Activated effector memory CD4-positive, alpha-beta T cell treated with anti-CD3 and anti-CD28 coated beads, Interleukin-2, amount 50 U/mL, for 16 hours (primary cell): ENCODE data around the gene KRT38.
"Not testable (repeated sequence)": the region's sequence is repeated elsewhere in the genome, so short reads cannot be mapped to it uniquely, and the experiment has no call there.

Experiments used
- DNase-seq: peaks from one replicate; pipeline ENCODE4 v3.0.0-alpha.2; 2020

The KRT38 gene

GRCh38 chr17:41457676-41458075 lies 16.9 kb upstream of the KRT38 start:
- DNase-seq = no peak

DNA sequence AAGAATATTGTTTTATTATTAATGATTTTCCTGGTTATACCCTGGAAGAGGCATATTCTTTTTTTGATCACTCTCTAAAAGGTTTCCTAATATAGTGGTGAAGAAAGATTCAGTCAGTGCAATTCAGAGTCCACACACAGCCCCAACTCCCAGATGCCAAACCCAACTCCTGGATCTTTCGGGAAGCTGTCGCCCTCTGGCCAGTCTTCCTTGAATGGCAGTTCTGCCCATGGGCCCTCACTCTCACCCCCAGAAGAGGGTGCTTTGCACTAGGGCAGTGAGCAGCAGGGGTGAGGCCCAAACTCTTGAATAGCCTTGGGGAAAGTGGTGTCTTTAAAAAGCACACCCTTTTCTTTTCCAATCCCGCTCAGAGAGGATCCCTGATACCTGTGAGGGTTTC lies 15.4 kb upstream of the KRT38 start:
- no peak for DNase-seq

DNA sequence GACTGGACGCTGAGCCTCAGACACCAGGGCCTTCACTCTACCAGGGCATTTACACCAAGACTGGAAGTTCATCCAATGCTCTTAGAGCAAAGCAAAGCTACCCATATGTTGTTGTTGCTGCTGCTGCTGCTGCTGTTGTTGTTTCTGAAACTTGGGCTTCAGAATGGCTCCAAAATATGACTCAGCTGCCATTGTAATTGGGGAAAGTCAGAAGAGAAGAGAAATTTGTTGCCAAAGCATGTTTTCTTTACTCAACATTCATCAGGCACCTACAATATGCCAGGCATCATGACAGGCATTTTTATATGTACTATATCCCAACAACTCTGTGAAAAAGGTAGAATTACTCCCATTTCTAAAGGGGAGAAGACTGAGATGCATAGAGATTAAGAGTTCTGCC lies 14.5 kb upstream of the KRT38 start:
- DNase-seq = no peak

DNA sequence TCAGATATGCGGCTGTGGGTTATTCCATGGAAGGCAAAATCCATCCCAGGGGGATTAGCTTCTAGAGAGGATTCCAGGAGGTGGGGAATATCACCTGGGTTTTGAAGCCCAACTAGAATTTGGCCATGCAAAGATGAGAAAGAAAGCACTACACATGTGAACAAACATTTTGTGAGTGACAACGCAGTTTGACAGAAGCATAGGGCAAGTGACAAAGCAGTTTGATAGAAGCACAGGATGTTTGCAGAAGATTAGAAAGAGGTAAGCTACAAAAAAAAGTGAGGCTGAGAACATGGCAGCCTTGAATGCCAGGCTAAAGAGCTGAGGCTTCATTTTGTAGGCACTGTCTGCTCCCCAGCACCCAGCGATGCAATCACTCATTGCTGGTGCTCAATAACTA lies 12.3 kb upstream of the KRT38 start:
- DNase-seq = no peak

GRCh38 chr17:41452281-41452680 lies 11.5 kb upstream of the KRT38 start:
- DNase-seq = no peak

DNA sequence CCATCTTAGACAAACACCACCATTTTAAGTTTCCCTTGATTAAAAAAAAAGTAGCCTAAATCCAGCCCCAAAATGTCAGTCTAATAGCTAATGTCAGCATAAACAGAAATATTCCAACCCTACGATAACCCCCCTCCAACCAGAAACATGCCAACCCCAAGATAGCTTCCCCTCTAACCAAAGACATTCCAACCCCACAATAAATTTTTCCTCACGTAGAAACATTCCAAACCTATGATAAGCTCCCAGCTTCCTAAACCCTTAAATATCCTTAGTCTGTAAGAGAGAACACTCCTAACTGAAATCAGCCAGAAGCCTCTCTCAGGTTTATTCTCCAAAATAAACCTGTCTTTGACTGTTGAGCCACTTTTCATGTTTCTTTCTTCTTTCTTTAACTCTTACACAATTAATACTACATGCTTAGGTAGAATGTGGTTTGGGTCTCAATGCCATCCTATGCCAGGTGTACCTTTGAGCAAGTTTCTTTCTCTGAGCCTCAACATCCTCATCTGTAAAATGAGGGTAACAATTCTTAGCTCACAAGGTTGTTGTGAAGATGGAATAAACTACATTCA lies 10.5 kb upstream of the KRT38 start:
- no peak for DNase-seq

DNA sequence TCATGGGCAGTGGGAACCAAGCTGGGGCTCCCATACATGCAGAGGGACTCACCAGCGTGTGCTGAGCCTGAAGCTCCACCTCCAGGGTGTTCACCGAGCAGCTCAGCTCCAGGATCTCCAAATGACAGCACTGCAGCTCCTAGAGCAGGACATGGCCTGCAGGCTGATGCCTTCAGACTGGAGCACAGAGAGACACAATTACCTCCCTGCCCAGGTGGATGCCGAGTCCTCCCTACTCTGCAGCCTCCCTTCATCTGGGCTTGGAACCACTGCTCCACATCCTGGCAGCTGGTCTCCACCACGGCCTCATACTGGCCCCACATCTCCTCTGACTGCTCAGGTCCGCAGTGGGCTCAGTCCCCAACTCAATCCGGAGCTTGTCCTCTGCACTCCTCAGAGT lies 8.2 kb upstream of the KRT38 start:
- no peak for DNase-seq

DNA sequence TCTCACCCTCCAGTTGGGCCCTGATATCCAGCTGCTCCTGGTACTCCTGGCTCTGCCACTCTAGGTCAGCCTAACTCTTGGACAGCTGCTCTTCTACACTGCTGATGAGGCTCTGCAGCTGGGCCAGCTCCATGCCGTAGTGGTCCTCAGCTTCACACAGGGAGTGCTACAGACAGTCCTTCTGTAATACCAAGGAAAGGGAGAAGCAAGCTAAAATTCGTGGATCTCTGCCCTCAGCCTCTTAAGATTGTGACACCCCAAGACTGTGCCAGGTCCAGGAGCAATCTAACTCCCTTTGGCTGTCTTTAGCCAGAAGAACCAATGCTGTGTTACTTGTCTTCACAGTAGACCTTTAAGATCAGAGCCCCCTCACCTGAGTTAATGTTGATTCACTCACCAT lies 7.7 kb upstream of the KRT38 start:
- no peak for DNase-seq

DNA sequence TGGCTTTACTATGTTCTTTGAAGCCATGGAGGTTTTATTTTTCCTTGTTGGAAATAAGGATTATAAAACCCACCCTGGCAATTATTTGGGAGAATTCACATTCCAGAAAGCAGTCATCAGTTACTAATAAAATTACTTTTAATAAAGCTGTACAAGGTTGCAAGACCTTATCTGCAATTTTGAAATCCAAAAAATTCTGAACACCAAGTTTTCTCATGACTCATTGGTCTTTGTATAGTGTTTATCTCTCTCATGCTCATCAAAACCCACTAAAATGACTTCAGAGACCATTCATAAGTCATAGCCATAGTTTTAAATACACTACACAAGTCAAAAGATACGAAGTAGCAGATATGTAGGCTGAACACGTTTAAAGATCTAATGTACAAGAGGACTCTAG lies 6.0 kb upstream of the KRT38 start:
- no peak for DNase-seq

DNA sequence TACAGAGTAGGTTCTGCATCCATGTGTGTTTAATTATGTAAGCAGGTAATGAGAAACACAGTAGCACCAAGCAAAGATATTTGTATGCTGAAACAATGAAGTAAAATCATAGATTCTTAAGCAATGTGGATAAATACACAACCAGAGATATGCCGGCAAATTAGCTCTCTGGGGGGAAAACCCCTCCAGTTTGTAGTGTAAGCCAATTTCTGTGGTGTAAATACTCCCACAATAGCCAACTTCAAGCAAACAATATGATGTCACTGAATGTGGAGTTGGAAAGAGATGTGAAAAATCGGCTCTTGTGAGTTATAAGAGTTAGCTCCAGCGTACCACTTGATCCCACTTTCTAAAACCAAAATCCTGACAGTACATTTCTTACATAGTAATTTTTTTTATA lies 3.9 kb upstream of the KRT38 start:
- DNase-seq = no peak

GRCh38 chr17:41444186-41444585 lies 3.4 kb upstream of the KRT38 start:
- DNase-seq = no peak

DNA sequence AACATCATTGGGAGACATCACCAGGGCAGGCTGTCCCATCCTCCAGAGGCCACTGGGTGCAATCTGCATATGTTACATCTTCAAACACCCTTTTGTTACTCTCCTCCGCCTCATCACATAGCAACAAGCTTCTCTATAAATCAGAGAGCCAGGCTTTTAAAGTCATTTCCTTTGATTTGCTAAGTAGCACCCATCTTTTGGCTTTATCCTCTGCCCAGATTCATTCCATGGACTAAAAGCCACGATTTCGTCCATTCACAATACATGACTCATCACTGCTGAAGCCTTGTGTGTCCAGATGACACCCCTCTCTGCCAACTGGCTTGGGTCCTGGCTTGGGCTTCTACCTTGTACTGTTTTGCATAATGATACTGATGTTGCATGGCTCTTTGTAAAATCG lies 2.0 kb upstream of the KRT38 start:
- no peak for DNase-seq

GRCh38 chr17:41439375-41439774 lies 1.4 kb downstream of the KRT38 start:
- DNase-seq = no peak

DNA sequence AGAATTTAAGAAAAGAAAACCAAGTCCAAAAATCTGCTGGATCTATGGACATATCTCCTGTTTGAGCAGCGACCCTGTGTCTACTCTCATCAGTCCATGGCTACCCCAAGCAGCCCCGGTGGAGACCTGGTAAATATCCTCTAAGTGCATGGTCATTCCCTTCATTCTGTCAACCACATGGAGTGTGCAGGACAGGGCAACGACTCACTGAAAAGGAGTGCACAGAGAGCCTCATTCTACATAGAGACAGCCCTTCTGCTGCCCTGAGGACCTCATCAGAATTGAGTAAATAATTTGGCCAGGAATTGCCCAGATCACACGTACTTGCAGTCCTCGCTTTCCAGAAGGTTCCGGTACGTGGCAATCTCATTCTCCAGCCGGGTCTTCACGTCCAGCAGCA lies 3.0 kb downstream of the KRT38 start:
- DNase-seq = no peak

DNA sequence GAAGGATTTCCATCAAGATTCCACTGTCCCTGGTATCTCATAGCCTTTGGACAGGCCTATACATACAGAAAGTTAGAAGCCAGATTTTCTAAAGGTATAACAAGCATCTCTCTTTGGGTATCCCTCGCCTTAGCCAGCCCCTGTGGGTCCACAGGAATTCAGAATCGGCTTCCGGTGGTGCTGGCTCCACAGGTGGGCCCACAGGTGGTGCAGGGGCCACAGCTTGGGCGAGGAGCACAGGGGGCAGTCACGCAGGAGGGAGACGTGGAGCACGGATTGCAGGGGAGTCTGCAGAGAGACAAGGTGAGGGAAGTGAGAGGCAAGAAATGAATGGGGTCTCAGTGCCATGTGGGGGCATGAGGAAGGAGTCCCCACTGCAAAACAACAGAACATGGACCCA lies 3.5 kb downstream of the KRT38 start:
- no peak for DNase-seq

GRCh38 chr17:41434415-41434814 lies 6.4 kb downstream of the KRT38 start:
- DNase-seq = no peak

- DNase-seq = no peak
Observed at GRCh38 chr17:41434005-41434404, 6.8 kb downstream of the KRT38 start.

DNA sequence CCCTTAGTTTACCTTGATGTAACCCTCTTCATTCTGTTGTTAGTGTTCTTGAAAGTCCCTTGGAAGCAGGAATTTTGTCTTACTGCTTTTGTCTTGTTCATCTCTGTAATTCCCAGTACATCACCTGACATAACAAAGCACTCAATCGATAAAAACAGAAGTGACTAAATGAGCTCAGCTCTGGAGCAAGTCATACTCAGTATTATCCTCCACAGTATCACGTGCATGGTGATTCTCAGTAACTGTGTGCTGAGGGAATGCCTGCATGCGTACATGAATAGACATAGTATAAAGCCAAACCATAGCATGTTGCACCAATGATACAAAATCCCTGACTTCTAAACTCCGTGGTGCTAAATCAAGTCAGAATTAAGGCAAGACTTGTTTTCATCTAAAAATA lies 7.2 kb downstream of the KRT38 start:
- no peak for DNase-seq

DNA sequence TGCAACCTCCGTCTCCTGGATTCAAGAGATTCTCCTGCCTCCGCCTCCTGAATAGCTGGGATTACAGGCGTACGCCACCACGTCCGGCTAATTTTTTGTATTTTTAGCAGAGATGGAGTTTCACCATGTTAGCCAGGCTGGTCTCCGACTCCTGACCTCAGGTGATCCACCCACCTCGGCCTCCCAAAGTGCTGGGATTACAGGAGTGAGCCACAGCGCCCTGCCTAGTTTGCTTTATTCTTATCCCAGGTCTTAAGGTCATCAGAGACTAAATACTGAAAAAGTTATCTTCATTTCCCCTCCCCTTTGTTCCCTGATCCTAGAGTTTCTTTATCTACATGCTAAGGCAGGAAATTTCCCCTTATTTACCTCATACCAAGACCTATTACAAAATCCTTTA lies 10.4 kb downstream of the KRT38 start:
- DNase-seq = not testable (repeated sequence)

DNA sequence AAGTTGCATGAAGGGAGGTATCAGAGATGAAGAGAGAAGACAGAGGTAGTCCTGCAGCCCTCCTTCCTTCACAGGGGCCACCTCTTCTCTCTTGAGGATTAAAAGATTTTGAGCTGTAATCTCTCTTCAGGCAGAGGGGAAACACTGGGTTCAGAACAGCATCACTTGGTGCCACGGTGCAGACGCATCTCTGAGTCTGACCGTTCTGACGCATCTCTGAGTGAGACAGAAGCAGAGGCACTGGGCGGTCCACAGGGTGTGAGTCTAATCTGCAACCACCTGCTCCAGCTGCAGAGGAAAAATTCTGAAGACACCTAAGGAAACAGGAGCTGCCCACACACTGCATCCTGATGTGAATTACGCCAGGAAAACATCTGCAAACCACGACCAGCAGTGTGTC lies 11.1 kb downstream of the KRT38 start:
- no peak for DNase-seq

DNA sequence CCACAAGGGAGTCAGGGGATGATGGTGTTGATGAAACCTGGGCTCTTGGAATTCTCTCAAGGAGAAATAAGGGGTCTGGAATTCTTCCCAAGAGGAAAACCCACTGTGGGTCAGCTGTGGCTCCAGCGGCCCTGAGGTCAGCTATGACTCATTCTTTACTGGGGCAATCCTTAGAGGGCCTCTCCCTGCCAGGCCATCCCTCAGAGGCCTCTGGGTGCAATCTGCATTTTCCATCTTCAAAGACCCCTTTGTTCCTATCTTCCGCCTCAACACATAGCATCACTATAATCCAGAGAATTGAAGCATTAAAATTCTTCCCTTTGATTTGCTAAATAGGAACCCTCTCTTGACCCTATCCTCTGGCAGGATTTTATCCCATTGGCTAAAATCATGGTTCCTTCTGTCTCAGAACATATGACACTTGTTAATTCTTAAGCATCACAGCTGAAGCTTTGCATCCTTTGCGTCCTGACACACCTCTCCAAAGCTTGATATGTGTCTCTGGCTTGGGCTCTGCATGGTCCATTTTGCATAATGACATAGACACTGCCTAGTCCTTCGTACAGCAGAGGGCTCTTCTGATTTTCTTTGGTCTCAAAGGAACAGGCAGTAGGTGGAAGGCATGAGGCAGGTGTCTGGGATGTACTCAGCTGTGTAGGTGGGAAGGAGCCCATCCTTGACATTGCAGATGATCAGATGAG lies 12.0 kb downstream of the KRT38 start:
- no peak for DNase-seq

DNA sequence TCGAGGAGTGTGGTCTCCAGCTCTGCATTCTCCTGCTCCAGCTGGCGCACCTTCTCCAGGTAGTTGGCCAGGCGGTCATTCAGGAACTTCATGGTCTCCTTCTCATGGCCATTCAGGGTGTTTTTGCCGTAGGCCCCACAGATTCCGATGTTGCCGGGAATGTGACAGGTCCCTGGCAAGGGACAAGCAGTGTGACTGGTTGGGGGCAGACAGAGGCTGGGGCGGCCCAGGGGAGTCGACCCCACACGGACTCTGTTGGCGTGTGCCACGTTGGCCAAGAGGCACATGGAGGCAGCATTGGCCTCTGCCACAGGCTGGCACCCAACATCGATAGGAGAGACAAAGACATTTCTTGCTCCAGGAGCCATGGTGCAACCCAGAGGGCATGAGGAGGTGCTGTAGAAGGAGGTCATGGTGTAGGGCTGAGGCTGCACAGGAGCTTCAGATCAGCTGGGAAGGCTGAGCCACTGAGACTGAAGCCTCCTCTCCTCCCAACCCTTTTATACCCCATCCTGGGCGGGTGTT lies 16.6 kb downstream of the KRT38 start, which contains the start of gene KRT37:
KRT37 (minus strand) TSS at position 475 of the 525 bp plus-strand sequence; CDS start at position 413, 62 bp downstream.
- DNase-seq = no peak

GRCh38 chr17:41422586-41422985 lies 18.2 kb downstream of the KRT38 start:
- not testable (repeated sequence) for DNase-seq

GRCh38 chr17:41421617-41422016 lies 19.2 kb downstream of the KRT38 start:
- no peak for DNase-seq

DNA sequence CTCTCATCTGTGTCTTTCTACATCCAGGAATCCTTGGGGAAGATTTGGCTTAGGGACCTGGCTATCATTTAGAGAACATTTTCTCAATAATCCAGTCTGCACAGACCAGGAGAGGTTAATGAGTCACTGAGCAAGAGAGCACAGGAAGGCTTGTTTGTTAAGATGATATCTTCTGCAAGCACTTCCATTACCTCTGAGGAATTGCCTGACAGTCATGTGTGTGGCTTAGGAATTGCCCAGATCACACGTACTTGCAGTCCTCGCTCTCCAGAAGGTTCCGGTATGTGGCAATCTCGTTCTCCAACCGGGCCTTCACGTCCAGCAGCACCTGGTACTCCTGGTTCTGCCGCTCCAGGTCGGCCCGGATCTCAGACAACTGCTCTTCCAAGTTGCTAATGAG lies 19.7 kb downstream of the KRT38 start:
- DNase-seq = no peak
